Measurements from ENCODE around the gene RSPO4. TPM values are rescaled to one million over a fixed set of nuclear protein-coding genes. Genes with fewer than 3 reads are reported as not detected.

RSPO4 gene
- total RNA-seq, 6 experiments from 2014 or later, result not detected

DNA sequence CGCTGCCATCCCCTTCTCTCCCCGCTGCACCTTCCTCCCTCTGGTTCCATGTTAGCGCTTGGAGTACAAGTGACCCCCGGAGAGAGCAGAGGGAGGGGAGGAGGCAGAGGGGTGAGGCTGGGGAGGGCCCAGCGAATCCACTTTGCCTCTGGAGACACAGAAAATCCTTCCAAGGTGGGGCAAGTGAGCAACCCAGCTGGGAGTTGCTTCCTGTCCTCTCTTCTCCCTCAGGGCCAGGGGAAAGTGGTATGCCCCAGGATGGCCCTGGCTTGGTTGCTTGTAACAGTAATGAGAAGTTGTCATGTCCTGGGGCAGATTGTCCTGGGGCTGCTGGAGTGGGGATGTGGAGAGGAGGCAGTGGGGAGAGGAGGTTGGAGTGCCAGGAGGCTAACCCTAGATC, 85.3 kb downstream of the RSPO4 start:
- no peak for DNase-seq
- Mint-ChIP-seq H3K4me1 (ENCODE audit: low read depth) (peaks cover under 1% of the 10 kb centered on the region), H3K9me3 (no peaks in the 10 kb centered on the region), H3K27ac (no peak overlapping the region), H3K27me3 (ENCODE audit: insufficient read depth) (peaks cover 31% of the 10 kb centered on the region), H3K4me3 (no peak overlapping the region), H3K36me3 (ENCODE audit: low read depth) (no peaks in the 10 kb centered on the region)
- TF ChIP-seq, protein P1, sequence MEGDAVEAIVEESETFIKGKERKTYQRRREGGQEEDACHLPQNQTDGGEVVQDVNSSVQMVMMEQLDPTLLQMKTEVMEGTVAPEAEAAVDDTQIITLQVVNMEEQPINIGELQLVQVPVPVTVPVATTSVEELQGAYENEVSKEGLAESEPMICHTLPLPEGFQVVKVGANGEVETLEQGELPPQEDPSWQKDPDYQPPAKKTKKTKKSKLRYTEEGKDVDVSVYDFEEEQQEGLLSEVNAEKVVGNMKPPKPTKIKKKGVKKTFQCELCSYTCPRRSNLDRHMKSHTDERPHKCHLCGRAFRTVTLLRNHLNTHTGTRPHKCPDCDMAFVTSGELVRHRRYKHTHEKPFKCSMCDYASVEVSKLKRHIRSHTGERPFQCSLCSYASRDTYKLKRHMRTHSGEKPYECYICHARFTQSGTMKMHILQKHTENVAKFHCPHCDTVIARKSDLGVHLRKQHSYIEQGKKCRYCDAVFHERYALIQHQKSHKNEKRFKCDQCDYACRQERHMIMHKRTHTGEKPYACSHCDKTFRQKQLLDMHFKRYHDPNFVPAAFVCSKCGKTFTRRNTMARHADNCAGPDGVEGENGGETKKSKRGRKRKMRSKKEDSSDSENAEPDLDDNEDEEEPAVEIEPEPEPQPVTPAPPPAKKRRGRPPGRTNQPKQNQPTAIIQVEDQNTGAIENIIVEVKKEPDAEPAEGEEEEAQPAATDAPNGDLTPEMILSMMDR (IDR thresholded peaks at IDR 0.05), result no peak

DNA sequence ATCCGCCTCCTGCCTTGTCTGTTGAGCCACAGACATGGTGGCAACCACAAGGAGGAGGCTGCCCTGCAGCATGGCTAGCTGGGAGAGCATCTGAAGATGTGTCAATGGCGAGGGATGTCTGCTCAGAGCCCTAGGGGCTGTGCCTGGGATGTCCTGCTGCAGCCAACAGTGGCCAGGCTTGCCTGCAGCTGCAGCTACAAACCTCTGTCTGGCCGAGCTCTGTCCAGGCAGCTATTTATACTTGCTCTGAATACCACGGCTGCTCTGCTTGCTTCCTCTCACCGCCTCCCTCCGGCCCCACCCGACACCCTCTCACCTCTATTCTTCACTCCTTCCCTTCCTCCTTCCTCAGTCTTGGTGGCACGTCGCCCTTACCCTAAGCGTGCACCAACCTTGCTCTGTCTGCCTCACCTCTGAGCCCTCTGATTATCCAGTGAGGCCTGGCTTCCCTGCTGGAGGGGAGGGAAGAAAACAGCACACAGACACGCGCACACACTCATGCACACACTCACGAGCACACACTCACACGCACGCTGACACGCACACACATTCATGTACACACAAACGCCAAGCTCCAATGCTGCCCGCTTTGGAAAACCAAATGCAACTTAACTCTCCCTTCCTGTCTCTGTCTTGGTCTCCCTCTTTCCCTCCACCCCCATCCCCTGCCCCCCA, 85.8 kb downstream of the RSPO4 start, which contains the start of gene ANGPT4:
TSS of gene ANGPT4 (minus strand) at position 210 of the 675 bp plus-strand sequence. CDS start at position 90, 120 bp downstream.
- peaks cover 34% of the 10 kb centered on the region for H3K27me3 Mint-ChIP-seq (ENCODE audit: insufficient read depth)
- DNase-seq, result peak; percentile 5
- TF ChIP-seq, protein P1 (IDR thresholded peaks at IDR 0.05), result no peak
- peaks cover 6% of the 10 kb centered on the region for H3K4me1 Mint-ChIP-seq (ENCODE audit: low read depth)
- H3K4me3 Mint-ChIP-seq, result no peak within 1 kb of the TSS
- no peaks in the 10 kb centered on the region for H3K36me3 Mint-ChIP-seq (ENCODE audit: low read depth)
- H3K27ac Mint-ChIP-seq, result no peak within 1 kb of the TSS
- no peaks in the 10 kb centered on the region for H3K9me3 Mint-ChIP-seq

DNA sequence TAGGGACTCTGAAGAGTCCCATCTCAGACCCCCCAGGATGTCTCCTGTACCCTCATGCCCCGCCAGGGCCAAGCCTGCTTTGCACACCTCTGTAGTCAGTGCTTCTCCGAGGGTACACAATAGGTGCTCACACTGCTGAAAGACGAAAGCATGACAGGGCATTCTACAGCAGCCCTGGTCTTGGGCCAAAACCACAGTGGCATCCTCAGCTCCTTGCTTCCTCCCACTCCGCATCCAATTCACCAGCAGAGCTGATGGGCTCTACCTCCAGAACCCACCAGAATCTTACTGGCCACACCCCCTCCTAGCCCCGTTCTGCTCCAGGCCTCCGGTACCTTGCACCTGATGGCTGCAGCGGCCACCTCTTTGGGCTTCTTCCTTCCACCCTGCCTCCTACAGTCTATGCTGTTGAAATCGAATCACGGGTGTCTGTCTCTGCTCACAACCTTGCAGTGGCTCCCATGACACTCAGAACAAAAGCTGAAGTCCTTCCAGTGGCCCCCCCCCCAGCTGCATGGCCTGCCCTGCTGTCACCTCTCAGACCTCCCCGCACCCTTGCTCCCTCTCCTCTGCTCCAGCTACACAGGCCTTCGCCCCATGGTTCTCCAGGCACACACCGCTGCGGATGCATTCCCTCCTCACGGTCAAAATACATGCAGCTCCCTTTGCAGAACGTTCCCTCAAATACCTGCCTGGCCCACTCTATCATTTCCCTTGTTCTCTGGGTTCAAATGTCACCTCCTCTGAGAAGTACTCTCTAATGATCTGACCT, 87.2 kb downstream of the RSPO4 start:
- TF ChIP-seq, protein P1 (IDR thresholded peaks at IDR 0.05), result no peak
- H3K27me3 Mint-ChIP-seq (ENCODE audit: insufficient read depth), result peaks cover 35% of the 10 kb centered on the region
- H3K4me1 Mint-ChIP-seq (ENCODE audit: low read depth), result peaks cover 9% of the 10 kb centered on the region
- H3K36me3 Mint-ChIP-seq (ENCODE audit: low read depth), result no peaks in the 10 kb centered on the region
- no peaks in the 10 kb centered on the region for H3K9me3 Mint-ChIP-seq
- no peak for DNase-seq
- no peak overlapping the region for H3K4me3 Mint-ChIP-seq
- H3K27ac Mint-ChIP-seq, result no peak overlapping the region

DNA sequence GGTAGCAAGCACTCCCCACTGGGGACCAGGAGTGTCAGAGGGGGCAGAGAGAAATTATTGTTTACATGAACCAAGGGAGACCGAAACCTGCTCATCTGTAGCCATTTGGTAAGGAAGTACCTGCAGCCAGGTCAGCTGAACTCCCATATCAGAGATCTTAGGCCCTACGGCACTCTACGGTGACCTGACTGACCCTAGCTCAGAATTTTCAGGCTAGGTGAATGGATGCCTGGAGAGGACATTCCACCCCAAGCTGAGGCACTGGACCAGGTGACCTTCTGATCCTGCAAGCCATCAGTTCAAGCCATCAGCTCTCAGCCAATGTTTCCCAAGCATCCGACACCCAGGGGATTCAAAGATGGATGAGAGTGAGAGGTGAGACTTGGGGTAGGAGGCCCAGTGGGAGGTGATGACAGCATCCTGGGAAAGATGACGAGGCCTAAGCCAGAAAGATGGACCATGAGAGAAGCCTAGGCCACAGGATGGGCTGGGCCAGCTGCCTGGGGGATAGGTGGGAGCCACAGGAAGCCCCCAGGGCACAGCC, 88.7 kb downstream of the RSPO4 start:
- Mint-ChIP-seq H3K4me3 (no peak overlapping the region), H3K27me3 (ENCODE audit: insufficient read depth) (peaks cover 40% of the 10 kb centered on the region), H3K4me1 (ENCODE audit: low read depth) (peaks cover 9% of the 10 kb centered on the region), H3K27ac (no peak overlapping the region), H3K9me3 (no peaks in the 10 kb centered on the region), H3K36me3 (ENCODE audit: low read depth) (no peaks in the 10 kb centered on the region)
- no peak for DNase-seq
- TF ChIP-seq, protein P1 (IDR thresholded peaks at IDR 0.05), result no peak

DNA sequence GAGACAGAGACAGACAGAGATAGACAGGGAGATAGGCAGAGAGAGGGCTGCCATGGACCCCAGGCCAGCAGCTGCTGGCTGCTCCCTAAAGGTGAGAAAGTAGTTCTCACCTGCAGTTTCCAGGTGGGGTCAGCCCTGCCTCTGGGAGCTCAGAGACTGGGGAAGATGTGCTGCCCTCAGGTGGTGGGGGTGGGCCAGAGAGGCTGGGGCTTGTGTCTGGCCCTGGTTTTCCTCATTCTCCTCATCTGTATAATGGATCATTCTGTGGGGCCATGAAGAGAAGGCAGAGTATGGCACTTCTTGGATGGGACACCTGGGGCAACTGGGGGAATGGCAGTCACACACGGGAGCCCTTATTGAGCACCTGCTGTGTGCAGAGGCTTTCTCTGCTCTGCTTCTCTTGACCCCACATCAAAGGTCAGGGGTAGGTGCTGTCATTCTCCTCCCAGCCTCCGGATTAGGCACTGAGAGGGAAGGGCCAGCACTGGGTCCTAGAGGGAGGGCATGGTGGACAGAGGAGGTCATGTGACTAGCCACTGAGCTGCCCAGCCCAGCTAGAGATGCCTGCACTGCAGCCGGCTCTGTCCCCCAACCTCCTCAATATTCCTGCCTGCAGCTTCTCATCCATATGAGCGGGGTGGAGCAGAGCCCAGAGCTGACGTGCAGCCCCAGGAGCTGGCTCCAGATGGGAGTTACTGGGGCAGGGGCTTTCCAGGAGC, 90.1 kb downstream of the RSPO4 start:
- H3K4me3 Mint-ChIP-seq, result peak overlapping the region; percentile 49; the same call in 1 of the 2 replicates
- peaks cover 9% of the 10 kb centered on the region for H3K4me1 Mint-ChIP-seq (ENCODE audit: low read depth)
- no peaks in the 10 kb centered on the region for H3K9me3 Mint-ChIP-seq
- H3K27me3 Mint-ChIP-seq (ENCODE audit: insufficient read depth), result peaks cover 38% of the 10 kb centered on the region
- DNase-seq, result no peak
- TF ChIP-seq, protein P1 (IDR thresholded peaks at IDR 0.05), result no peak
- no peaks in the 10 kb centered on the region for H3K36me3 Mint-ChIP-seq (ENCODE audit: low read depth)
- H3K27ac Mint-ChIP-seq, result no peak overlapping the region; the same call in 1 of the 2 replicates

Data from HFFc6 (cell line).